Measurements from ENCODE around the gene GTPBP10. TPM values are rescaled to one million over a fixed set of nuclear protein-coding genes. Genes with fewer than 3 reads are reported as not detected.

The GTPBP10 gene
- total RNA-seq, 2 donors from 2014 or later: 20.1 to 28.6 TPM

GRCh38 chr7:90432752-90433151 lies 86.2 kb downstream of the GTPBP10 start:
- Histone ChIP-seq H3K9ac (ENCODE audit: low read depth in 2 of 2, low read length in 2 of 2) (no peak overlapping the region), H3K9me3 (no peaks in the 10 kb centered on the region), H3K4me3 (no peak overlapping the region), H3K4me1 (no peaks in the 10 kb centered on the region), H3K27me3 (no peaks in the 10 kb centered on the region), H3K27ac (no peak overlapping the region), H3K36me3 (no peaks in the 10 kb centered on the region)
- intact Hi-C loops (cut with DNase I): no loop called here
- TF ChIP-seq, protein P1, sequence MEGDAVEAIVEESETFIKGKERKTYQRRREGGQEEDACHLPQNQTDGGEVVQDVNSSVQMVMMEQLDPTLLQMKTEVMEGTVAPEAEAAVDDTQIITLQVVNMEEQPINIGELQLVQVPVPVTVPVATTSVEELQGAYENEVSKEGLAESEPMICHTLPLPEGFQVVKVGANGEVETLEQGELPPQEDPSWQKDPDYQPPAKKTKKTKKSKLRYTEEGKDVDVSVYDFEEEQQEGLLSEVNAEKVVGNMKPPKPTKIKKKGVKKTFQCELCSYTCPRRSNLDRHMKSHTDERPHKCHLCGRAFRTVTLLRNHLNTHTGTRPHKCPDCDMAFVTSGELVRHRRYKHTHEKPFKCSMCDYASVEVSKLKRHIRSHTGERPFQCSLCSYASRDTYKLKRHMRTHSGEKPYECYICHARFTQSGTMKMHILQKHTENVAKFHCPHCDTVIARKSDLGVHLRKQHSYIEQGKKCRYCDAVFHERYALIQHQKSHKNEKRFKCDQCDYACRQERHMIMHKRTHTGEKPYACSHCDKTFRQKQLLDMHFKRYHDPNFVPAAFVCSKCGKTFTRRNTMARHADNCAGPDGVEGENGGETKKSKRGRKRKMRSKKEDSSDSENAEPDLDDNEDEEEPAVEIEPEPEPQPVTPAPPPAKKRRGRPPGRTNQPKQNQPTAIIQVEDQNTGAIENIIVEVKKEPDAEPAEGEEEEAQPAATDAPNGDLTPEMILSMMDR (IDR thresholded peaks at IDR 0.05): no peak
- DNase-seq: no peak

DNA sequence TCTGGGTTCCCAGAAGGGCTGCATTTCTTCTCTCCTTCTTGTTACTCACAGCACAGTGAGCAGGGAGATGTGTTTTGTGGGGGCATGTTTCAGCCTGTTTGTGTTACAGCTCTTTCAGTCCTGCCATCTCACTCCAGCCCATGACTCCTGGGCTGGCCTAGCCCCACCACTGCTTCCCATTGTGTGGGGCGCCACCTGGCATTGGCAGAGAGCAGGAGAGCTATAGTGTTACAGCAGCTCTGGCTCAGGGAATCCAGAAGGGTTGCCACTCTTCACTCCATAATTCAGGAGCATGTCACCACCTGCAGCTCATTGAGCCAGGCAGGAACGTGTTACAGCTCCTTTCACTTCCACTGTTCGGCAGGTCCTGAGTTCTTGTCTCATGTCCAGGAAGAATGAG lies 86.7 kb downstream of the GTPBP10 start:
- DNase-seq: no peak
- Histone ChIP-seq H3K36me3 (no peaks in the 10 kb centered on the region), H3K4me1 (no peaks in the 10 kb centered on the region), H3K27me3 (no peaks in the 10 kb centered on the region), H3K4me3 (no peak overlapping the region), H3K9me3 (no peaks in the 10 kb centered on the region), H3K9ac (ENCODE audit: low read depth in 2 of 2, low read length in 2 of 2) (no peak overlapping the region), H3K27ac (no peak overlapping the region)
- intact Hi-C loops (cut with DNase I): no loop called here
- TF ChIP-seq, protein P1 (IDR thresholded peaks at IDR 0.05): no peak

Other genes with a start within 250 kb of the GTPBP10 start
- 10 to 100 TPM; 19.2 to 22.0 TPM for gene STEAP1, start 192.2 kb upstream of the GTPBP10 start, total RNA-seq
- gene STEAP2, start 135.0 kb upstream of the GTPBP10 start, total RNA-seq: 10 to 100 TPM; 19.7 to 27.3 TPM
- 1 to 10 TPM; 3.6 to 4.2 TPM for gene CFAP69, start 101.5 kb upstream of the GTPBP10 start, total RNA-seq
- not detected for gene FAM237B, start 25.4 kb upstream of the GTPBP10 start, total RNA-seq
- 10 to 100 TPM; 52.5 to 65.6 TPM for gene CLDN12, start 56.7 kb downstream of the GTPBP10 start, total RNA-seq
- not detected for gene PTTG1IP2, start 122.9 kb downstream of the GTPBP10 start, total RNA-seq
- 1 to 10 TPM; 1.9 to 4.9 TPM for gene CDK14, start 249.6 kb downstream of the GTPBP10 start, total RNA-seq